Ishikawa (cell line): ENCODE measurements around the gene FASTKD1.

ENCODE experiments used
- CEBPB ChIP-seq: IDR thresholded peaks from 2 replicates; pipeline ENCODE4 v1.6.1; 2012
- EP300 ChIP-seq: IDR thresholded peaks from 2 replicates; pipeline ENCODE4 v1.6.1; 2012; ENCODE audit warnings: borderline replicate concordance
- FOXM1 ChIP-seq: IDR thresholded peaks from 2 replicates; pipeline ENCODE4 v1.6.1; 2012; ENCODE audit warnings: low read depth, borderline replicate concordance
- MAX ChIP-seq: IDR thresholded peaks from 2 replicates; pipeline ENCODE4 v1.6.1; 2012
- RAD21 ChIP-seq: IDR thresholded peaks from 2 replicates; pipeline ENCODE4 v1.6.1; 2012; ENCODE audit warnings: low read depth
- REST ChIP-seq: IDR thresholded peaks from 2 replicates; pipeline ENCODE4 v1.6.1; 2012; ENCODE audit warnings: low read depth, mild to moderate bottlenecking
- TEAD4 ChIP-seq: IDR thresholded peaks from 2 replicates; pipeline ENCODE4 v1.6.1; 2012
- USF1 ChIP-seq: IDR thresholded peaks from 2 replicates; pipeline ENCODE4 v1.6.1; 2012
- YY1 ChIP-seq: IDR thresholded peaks from 2 replicates; pipeline ENCODE4 v1.6.1; 2012; ENCODE audit warnings: low read depth
- ZBTB7A ChIP-seq: IDR thresholded peaks from 2 replicates; pipeline ENCODE4 v1.6.1; 2012; ENCODE audit warnings: low read depth

- TF ChIP-seq ZBTB7A: no peak
- no peak for TF ChIP-seq FOXM1
- TF ChIP-seq EP300: no peak
- TF ChIP-seq USF1: no peak
- no peak for TF ChIP-seq RAD21
- no peak for TF ChIP-seq CEBPB
- no peak for TF ChIP-seq MAX
- no peak for TF ChIP-seq TEAD4
- no peak for TF ChIP-seq YY1
- no peak for TF ChIP-seq REST
Measured at GRCh38 chr2:169480079-169480465, 93.6 kb downstream of the FASTKD1 start.
